HG03469 (cell line): ENCODE results near the gene ERCC4.
A peak's percentile ranks its signal among the peaks of the same experiment; 100 is the strongest.
"Not testable (repeated sequence)": the region's sequence is repeated elsewhere in the genome, so short reads cannot be mapped to it uniquely, and the experiment has no call there.

ENCODE experiments used
- ATAC-seq: cut with Tn5 transposase; IDR thresholded peaks from one replicate; pipeline ENCODE4 v1.9.1; 2021; ENCODE audit warnings: mild to moderate bottlenecking, moderate library complexity, moderate number of reproducible peaks; ENCODE audit not compliant: unreplicated experiment

The ERCC4 gene

DNA sequence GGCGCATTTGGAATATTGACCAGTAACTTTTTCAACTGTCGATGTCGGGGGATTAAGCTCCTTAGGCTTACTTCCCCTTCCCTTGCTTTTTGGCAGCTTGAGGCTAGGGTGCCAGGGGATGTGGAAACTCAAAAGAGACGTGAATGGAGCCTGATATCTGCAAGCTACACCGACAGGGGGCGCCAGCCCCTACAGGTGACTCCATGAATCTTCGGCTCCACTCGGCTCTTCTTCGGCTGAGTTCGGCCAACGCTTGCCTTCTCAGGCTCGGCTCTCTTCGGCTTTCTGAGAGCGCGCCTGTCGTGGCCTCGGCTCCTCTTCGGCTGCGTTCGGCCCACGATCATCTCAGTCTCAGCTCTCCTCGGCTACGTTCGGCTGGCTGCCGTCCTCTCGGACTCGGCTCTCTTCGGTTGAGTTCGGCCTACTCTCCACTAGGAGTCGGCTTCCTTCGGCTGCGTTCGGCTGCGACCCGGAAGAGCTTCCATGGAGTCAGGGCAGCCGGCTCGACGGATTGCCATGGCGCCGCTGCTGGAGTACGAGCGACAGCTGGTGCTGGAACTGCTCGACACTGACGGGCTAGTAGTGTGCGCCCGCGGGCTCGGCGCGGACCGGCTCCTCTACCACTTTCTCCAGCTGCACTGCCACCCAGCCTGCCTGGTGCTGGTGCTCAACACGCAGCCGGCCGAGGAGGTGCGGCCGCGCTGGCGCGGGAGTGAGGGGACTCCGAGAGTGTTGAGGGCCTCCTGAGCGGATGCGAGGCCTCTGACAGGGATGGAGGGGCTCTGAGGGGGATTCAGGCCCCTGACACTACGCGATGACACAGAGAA, at the start of gene ERCC4:
Gene ERCC4 (plus strand): TSS at position 472 of the 827 bp plus-strand sequence. CDS start 12 bp downstream, at position 484.
- peak; percentile 95 for ATAC-seq

DNA sequence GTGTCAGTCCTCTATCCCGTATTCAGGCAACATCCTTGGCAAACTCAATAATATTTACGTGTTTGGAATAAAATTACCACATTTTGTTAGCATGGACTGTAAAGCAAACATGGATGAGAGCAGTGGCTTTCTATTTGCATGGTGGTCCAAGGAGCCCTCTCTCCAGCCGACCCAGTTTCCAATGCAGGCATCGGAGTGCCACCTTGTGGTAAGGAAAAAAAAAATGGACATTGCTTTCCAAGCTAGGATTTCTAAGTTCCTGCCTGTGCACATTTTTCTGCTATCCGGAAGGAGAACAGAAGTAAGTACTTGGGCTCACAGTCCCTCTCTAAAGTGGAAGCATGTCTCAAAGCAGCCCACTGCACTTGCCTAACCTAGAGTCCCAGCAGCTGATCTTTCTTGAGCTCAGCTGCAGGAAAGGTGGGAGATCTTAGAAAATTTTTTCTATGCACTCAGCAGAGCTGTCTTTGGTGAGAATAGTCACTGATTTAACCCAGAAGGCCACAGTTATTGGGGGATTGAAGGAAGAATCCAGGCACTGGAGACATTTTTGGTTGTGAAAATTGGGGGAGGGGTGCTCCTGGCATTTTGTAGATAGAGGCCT, 46.0 kb upstream of the ERCC4 start:
- ATAC-seq: no peak

DNA sequence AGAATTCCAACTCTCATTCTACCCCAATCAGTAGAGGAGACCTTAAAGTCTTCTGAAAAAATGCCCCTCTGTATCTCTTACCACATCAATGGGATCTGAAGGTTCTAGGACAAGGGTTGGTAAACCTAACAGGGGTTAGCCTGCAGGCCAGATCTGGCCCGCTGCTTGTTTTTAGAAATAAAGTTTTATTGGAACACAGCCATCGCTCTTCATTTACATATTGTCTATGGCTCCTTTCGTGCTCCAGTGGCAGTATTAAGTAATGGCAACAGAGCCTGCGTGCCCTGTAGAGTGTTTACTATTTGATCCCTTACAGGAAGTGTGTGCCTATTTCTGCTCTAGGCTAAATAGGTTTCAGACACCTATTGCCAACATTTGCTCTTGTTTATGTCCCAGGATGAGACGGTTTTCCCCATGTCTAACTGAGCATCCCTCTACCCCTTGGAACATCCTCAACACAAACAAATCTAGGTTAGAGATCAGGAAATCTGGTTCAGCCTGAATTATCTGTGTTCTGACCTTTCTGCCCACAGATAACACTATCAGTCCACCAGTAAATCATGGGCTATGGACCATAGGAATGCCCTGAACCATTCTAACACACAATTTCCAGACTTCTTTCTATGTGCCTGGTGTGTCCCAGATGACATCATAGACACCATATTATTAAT, 44.2 kb upstream of the ERCC4 start:
- no peak for ATAC-seq

DNA sequence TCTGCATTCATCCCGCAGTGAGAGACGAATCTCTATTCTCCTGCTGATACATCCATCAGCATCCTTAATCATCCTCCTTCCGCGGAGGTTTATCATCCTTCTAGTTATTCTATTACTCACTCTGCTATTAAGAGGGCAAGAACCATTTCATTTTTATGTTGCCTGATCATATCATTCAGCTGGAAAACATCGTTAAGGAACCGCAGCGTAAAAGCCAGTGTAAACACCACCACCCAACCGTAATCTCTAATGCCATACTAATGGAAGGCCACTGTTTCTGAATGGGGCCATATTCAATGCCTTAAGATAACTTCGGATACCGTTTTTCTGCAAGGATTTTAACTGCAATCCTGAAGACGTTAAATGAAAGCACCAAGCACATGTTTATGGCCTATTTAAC, 36.7 kb upstream of the ERCC4 start:
- ATAC-seq: no peak

DNA sequence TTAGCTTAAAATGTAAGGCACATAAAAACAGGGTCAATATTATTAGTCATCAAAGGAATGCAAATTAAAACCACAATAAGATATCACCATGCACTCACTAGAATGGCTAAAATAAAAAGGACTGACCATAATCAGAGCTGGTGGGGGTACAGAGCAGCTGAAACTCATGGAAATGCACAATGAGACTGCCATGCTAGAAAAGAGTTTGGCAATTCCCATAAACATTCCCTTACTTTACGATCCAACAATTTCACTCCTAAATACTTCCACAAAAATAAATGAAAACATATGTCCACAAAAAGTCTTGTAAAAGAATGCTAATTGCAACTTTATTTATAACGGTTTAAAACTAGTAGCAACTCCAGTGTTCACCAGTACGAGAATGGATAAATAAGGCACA, 36.1 kb upstream of the ERCC4 start:
- no peak for ATAC-seq

DNA sequence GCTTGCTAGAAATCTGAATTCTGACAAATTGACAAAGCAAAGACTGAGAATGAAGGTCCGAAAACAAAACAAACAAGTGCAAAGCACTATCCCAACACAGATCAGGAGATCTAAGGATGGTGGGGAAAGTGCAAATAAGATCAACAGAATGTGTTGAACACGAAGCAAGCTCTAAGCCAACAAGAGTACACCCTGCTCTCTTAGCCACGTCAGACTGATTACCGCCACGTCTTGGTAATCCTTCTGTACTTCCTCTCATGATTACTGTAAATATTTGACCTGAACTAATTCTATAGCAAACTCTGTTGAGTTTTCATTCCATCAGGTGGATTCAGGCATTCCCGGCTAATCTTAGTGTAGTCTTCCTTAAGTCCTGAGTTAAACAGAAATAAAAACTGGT, 34.3 kb upstream of the ERCC4 start:
- ATAC-seq: no peak

DNA sequence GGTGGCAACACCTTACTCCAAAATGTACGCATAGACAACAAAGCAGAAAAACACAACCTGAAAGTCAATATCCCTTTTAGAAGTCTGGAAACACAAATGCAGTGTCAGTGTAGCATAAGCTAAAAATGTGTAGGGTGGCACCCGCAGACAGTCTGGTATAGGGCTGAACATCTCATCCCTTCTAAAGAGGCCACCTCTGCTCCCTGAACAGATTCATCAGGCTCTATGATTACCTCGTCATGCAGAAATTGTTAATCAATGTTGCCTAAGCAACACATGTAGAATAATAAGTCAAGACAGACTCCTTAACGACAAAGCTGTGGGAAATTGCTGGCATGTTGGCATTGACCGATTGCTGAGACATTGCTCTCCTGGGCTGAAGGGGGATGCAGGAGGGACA, 33.3 kb upstream of the ERCC4 start:
- no peak for ATAC-seq

DNA sequence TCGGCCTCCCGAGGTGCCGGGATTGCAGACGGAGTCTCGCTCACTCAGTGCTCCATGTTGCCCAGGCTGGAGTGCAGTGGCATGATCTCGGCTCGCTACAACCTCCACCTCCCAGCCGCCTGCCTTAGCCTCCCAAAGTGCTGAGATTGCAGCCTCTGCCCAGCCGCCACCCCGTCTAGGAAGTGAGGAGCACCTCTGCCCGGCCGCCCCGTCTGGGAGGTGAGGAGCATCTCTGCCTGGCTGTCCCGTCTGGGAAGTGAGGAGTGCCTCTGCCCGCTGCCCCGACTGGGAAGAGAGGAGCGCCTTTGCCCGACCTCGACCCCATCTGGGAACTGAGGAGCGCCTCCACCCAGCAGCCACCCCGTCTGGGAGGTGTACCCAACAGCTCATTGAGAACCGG, 30.6 kb upstream of the ERCC4 start:
- not testable (repeated sequence) for ATAC-seq

DNA sequence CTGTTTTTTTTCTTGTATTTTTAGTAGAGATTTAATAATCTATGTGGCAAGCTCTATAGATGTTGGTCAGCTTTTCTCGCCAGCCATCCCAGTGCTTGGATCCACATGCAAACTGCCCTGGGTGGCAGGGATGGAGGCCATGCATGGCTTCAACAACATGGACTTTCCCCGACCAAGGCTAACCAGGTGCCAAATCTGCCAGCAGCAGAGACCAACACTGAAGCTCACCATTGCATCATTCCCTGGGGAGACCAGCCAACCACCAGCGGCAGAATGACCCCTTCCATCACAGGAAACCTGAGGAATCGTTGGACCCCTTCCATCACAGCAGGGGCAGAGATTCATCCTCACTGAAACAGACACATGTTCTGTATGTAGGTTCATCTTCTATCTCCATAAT, 27.7 kb upstream of the ERCC4 start:
- ATAC-seq: no peak

DNA sequence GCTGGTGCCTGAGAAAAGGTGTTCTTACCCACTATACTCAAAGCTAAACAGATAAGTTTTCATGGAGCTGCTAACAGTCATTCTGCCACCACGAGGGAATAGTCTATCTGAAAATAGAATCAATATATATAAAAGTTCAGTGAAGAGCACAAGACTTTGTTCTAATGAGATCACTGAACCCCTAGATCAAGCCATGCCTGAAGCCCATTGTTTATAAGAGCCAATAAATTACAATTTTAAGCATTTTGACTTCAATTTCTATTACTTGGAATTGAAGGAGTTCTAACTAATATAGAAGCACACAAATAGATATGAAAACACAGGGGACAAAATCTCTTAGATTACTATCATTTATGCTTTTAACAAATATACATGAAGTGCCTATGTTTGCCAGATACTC, 24.4 kb upstream of the ERCC4 start:
- no peak for ATAC-seq

DNA sequence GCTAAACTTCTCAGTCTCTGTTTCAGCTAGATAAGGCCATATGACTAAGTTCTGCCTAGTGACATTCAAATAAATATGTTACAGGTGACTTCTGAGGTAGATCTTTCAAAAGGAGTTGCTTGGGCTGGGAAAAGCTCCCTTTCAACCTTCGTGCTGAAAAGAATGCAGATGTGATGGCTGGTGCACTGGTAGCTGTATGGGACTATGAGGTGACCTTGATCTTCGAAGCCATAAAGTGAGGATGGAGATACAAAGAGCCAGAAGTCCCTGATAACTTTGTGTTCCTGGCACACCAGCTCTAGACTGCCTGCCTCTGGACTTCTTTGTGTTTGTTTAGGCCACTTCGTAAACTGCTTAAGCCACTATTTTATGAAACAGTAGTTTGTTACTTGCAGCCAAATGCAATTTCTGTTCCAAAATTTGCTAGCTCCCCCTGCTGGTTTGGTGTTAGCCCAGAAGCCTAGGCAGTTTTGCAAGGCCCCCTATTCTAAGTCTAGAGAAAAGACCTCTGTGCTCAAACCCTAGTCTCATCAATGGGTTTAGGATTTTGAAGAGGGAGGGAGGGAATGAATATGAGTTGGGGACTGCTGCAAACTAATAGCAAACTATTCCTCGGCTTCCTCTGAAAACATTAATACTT, 23.3 kb upstream of the ERCC4 start:
- no peak for ATAC-seq

DNA sequence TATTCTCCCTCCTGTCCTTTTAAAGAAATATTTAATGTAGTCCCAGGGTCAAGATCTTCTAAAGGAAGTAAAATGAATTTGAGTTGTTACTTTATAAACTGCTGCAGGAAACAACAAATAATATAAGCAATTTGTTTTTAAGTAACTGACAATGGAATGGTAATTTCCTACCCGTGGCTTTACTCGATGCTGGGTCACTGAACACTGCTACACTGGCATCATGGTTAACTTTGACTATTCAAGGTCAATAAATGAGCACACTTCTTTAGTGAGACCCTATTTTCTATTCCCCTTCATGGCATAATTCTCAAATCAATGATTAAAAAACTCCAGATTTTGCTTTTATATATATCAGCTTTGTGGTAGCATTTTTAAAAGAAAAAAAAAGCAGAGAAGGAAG, 22.1 kb upstream of the ERCC4 start:
- no peak for ATAC-seq

DNA sequence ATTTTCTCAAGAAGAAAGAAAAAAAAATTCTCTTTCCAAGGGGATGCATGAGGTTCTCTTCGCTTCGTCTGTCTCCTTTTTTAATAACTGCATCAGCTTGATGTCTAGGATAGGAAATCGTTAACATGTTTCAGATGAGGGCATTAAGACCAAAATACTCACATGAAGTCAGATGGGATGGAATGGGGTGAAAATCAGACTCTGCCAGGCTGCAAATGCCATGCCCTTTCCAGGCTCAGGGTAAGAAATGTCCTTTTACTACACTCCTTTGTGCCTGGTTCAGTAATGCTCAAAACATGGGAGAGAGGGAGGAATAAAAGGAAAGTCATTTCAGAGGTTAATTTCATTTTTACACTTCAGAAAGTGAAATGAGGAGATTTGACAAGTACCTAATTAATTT, 21.7 kb upstream of the ERCC4 start:
- ATAC-seq: no peak

DNA sequence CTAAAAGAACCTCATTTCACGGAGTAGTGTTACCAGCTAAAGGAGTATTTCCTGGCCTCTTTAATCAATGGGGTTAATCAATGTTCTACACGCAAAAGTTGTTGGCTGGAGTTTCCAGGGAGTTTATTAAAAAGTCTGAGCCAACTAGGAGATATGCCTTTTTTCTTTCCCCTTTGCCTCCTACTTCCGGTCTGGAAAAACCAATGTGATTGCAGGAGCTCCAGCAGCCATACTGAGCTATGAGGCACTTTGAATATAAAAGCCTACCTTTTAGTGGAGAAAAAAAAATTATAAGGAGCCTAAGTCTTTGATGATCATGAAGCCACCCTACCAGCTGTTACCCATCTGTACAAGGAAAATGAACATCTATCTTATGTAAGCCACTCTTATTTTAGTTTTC, 17.9 kb upstream of the ERCC4 start:
- ATAC-seq: no peak

DNA sequence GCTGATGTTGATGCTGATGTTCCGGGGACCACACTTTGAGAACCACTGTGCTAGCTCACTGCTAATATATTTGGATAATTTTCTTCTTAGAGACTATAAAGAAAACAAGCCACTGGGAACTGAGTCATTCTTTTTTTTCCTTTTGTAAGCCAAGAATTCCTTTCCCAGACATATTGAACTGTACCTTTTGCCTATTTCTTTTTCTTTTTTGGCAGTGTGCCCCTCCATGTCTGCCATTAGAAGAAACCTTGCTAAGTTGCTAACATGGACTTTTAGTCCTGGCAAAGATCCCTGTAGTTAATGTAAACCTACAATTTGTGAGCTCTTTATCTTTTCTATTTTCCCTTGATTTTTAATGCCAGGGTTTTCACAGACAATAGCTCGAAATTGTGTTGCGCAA, 17.3 kb upstream of the ERCC4 start:
- no peak for ATAC-seq

DNA sequence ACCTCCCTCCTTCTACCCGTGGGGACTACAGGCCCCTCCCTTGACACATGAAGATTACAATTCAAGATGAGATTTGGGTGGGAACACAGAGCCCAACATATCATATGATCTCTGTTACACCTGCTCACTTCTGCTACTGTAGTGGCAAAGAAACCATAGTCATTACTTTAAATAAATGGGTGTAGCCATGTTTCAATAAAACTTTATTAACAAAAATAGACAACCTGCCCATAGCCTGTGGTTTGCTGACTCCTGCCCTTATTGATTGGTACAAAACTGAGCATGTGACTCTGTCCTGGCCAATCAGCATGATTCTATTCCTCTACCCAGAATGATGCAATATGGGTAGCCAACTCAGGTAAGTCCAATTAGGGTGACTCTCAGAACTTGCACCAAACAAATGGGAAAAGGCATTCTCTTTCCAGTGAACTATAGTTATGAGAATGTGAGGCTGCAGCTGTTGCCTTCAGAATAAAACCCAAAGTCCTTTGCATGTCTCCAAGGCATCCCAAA, 15.7 kb upstream of the ERCC4 start:
- ATAC-seq: no peak

DNA sequence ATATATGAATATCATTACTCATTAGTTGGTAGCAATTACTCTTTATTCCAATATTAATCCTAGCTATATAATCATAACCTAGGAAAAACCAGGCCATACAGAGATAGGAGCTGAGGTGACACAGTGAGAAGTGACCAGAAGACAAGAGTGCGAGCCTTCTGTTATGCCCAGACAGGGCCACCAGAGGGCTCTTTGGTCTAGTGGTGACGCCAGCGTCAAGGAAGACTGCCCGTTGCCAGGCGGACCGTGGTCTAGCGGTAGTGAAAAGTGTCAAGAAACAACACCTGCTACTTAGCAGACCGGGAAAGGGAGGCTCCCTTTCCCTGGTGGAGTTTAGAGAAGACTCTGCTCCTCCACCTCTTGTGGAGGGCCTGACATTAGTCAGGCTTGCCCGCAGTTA, 15.1 kb upstream of the ERCC4 start:
- ATAC-seq: not testable (repeated sequence)

DNA sequence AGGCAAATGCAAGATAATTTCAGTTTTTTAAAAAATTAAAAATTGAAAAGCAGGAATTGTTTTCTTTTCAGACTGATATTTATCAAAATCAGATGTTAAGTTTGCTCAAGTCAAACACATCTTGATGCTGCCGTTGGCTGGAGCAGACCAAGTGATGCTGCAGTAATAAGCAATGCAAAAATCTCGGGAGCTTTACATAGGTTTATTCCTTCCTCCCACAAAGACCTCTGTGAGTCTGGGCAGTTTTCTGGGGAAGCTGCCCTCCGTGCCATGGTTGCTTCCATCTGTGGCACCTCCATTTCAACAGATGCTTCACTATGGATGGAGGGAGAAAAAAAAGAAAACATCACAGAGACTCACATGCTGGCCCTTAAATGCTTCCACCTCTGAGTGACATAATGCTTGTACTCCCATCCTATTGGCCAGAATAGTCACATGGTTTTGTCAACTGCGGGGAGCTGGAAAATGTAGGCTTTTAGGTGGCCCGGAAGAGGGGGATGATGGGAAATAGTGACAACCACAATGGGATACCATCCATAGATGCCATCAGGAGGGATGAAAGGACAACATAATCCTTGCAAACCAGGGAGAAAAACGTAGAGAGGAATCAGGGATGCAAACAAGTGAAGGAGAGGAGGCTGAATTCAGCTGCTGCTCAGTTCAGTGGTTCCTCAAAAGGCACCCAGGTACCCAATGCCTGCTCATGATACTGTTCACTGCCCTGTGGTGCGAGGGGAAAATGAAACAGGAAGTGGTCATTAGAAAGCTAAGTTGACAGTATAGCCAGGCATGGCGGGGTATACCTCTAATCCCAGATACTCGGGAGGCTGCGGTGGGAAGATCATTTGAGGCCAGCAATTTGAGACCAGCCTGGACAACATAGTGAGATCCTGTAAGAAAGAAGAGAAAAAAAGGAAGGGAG, 13.5 kb upstream of the ERCC4 start:
- no peak for ATAC-seq

DNA sequence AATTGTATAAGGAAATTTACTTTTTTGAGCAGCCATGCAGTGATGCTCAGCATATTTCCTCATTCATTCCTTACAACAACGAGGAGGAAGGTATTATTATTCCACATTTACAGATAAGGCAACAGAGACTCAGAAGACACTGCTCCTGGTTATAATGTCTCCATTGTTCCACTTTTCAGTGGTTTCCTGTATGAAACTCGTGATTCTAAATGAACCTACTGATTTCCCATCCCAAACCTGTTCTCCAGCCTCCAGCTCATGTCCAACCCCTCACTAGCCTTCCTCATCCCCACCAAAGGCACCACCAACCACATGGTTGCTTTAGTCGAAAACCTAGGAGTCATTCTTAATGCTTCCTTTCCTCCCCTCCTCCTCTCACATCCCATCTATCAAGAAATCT, 12.5 kb upstream of the ERCC4 start:
- no peak for ATAC-seq

DNA sequence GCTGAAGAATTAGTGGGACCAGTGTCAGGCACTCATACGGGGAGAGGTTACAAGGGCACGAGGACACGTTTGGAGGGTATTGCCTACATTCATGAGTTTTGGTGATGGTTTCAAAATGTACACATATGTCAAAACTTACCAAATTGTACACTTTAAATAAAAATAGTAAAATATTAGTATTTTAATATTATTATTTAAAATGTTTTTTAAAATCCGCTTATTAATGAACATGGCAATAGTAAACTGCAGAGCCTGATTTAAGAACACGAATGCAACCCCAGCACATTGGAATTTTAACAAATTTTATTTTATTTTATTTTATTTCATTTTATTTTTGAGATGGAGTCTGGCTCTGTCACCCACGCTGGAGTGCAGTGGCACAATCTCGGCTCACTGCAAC, 10.9 kb upstream of the ERCC4 start:
- no peak for ATAC-seq
